ENCODE measurements around the gene BCKDHA.
A peak's percentile ranks its signal among the peaks of the same experiment; 100 is the strongest.
"Not testable (repeated sequence)": the region's sequence is repeated elsewhere in the genome, so short reads cannot be mapped to it uniquely, and the experiment has no call there.

The BCKDHA gene

DNA sequence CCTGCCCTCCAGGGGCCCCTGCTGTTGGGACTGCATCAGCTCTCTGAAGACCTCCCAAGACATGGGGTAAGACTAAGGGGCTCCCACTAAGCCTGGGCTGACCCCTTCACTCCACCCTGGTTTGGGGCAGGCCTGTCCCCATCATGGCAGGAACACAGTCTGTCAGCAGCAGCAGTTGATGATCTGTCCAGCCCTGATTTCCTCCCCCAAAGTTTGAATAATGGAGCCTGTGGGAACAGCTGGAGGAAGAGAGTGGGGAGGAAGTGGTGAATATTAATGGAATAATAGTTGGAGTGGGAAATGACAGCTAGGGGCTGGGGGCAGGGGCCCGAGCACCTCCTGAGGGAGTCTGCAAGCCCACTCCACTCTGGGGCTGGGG is 30.9 kb downstream of the BCKDHA start:
- Mint-ChIP-seq H3K36me3 (ENCODE audit: low read depth) (peaks cover 89% of the 10 kb centered on the region), H3K9me3 (no peaks in the 10 kb centered on the region), H3K27me3 (no peaks in the 10 kb centered on the region), H3K27ac (peak overlapping the region; percentile 92), H3K4me3 (peak overlapping the region; percentile 11), H3K4me1 (ENCODE audit: low read depth) (peaks cover 63% of the 10 kb centered on the region)
- intact Hi-C loops (cut with micrococcal nuclease), result loop anchor here (10.0 kb wide), 1 partner anchor 74 kb away; the partner anchor contains the start of gene TGFB1

- intact Hi-C loops (cut with micrococcal nuclease), result loop anchor here (5.0 to 10.0 kb wide), 2 partner anchors 34 to 106 kb away; partner anchors contain the start of genes BCKDHA and EXOSC5
- no peaks in the 10 kb centered on the region for H3K27me3 Mint-ChIP-seq
- peaks cover 78% of the 10 kb centered on the region for H3K36me3 Mint-ChIP-seq (ENCODE audit: low read depth)
- H3K27ac Mint-ChIP-seq, result peak overlapping the region; percentile 54
- H3K9me3 Mint-ChIP-seq, result no peaks in the 10 kb centered on the region
- peaks cover 56% of the 10 kb centered on the region for H3K4me1 Mint-ChIP-seq (ENCODE audit: low read depth)
- H3K4me3 Mint-ChIP-seq, result no peak overlapping the region
These were observed 33.3 kb downstream of the BCKDHA start for GRCh38 chr19:41430922-41431321.

DNA sequence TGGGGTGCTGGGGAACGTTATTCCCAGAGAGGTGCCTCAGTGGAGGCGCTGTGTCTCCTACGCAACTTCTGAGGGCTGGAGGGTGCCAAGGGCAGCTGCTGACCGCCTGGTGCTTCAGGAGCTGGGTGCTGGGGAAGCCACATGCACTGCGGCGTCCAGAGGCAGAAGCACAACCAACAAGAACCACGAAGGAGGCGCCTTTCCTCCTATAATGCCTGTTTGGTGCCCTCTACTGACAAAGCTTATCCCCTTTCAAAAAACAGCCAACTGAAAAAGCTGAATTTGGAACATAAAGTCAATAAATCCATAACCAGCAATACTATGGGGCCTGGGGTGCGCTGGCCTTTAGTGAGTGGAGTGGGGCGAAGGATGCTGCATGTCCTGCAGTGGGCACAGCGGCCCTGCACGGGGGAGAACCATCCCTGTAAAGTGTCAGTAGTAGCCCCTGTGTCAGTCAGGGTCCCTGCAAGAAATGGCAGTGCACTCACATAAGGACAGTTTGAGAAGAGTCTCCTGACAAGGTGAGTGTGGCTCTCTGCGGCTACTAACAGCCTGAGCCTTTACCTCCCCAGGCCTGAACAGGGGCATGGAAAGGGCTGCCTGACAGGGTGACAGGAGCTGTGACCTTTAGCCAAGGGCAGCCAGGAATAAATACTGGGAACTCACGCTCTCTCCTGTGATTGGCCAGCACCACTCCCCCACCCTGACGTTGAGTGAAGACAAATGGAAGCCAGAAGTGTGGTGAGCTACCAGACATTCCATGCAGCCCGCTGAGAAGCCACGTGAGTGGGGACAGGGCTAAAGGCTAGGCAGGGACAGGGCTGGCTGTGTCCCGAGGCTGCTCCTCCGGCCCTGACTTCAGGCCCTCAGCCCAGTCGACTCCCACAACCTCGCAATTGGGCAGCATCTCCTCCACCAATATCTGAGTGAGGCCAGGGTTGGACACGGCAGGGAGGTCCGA is 34.1 kb downstream of the BCKDHA start:
- Mint-ChIP-seq H3K9me3 (no peaks in the 10 kb centered on the region), H3K27me3 (no peaks in the 10 kb centered on the region), H3K4me1 (ENCODE audit: low read depth) (peaks cover 52% of the 10 kb centered on the region), H3K27ac (peak overlapping the region; percentile 54), H3K36me3 (ENCODE audit: low read depth) (peaks cover 78% of the 10 kb centered on the region), H3K4me3 (no peak overlapping the region)
- intact Hi-C loops (cut with micrococcal nuclease), result loop anchor here (5.0 to 10.0 kb wide), 2 partner anchors 34 to 107 kb away; partner anchors contain the start of genes BCKDHA and EXOSC5

GRCh38 chr19:41433171-41433570 is 35.6 kb downstream of the BCKDHA start:
- H3K4me3 Mint-ChIP-seq, result no peak overlapping the region
- no peaks in the 10 kb centered on the region for H3K27me3 Mint-ChIP-seq
- peaks cover 87% of the 10 kb centered on the region for H3K36me3 Mint-ChIP-seq (ENCODE audit: low read depth)
- no peaks in the 10 kb centered on the region for H3K9me3 Mint-ChIP-seq
- H3K27ac Mint-ChIP-seq, result no peak overlapping the region
- H3K4me1 Mint-ChIP-seq (ENCODE audit: low read depth), result peaks cover 40% of the 10 kb centered on the region
- intact Hi-C loops (cut with micrococcal nuclease), result loop anchor here (5.0 to 10.0 kb wide), 2 partner anchors 36 to 108 kb away; partner anchors contain the start of genes BCKDHA and EXOSC5

GRCh38 chr19:41434450-41434849 is 36.8 kb downstream of the BCKDHA start:
- Mint-ChIP-seq H3K36me3 (ENCODE audit: low read depth) (peaks cover 82% of the 10 kb centered on the region), H3K27me3 (no peaks in the 10 kb centered on the region), H3K4me1 (ENCODE audit: low read depth) (peaks cover 34% of the 10 kb centered on the region), H3K4me3 (no peak overlapping the region), H3K9me3 (no peaks in the 10 kb centered on the region), H3K27ac (peak overlapping the region; percentile 49)
- intact Hi-C loops (cut with micrococcal nuclease), result loop anchor here (5.0 to 10.0 kb wide), 2 partner anchors 37 to 110 kb away; partner anchors contain the start of genes BCKDHA and EXOSC5

DNA sequence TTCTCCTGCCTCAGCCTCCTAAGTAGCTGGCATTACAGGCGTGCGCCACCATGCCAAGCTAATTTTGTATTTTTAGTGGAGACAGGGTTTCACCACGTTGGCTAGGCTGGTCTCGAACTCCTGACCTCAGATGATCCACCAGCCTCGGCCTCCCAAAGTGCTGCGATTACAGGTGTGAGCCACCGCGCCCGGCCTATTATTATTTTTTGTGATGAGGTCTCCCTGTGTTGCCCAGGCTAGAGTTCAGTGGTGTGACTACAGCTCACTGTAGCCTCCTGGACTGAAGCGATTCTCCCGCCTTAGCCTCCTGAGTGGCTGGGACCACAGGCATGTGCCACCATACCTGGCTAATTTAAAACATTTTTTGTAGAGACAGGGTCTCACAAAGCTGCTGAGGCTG is 37.8 kb downstream of the BCKDHA start:
- peaks cover 73% of the 10 kb centered on the region for H3K36me3 Mint-ChIP-seq (ENCODE audit: low read depth)
- not testable (repeated sequence) for H3K4me3 Mint-ChIP-seq, H3K27me3 Mint-ChIP-seq, H3K9me3 Mint-ChIP-seq, H3K27ac Mint-ChIP-seq
- peaks cover 34% of the 10 kb centered on the region for H3K4me1 Mint-ChIP-seq (ENCODE audit: low read depth)
- intact Hi-C loops (cut with micrococcal nuclease), result loop anchor here (10.0 kb wide), 1 partner anchor 111 kb away; no protein-coding TSS in a partner anchor

GRCh38 chr19:41435936-41436673 is 38.5 kb downstream of the BCKDHA start:
- no peaks in the 10 kb centered on the region for H3K27me3 Mint-ChIP-seq
- no peak overlapping the region for H3K27ac Mint-ChIP-seq
- H3K36me3 Mint-ChIP-seq (ENCODE audit: low read depth), result peaks cover 66% of the 10 kb centered on the region
- H3K4me3 Mint-ChIP-seq, result no peak overlapping the region
- intact Hi-C loops (cut with micrococcal nuclease), result loop anchor here (10.0 kb wide), 1 partner anchor 111 kb away; no protein-coding TSS in a partner anchor
- no peaks in the 10 kb centered on the region for H3K9me3 Mint-ChIP-seq
- H3K4me1 Mint-ChIP-seq (ENCODE audit: low read depth), result peaks cover 30% of the 10 kb centered on the region

GRCh38 chr19:41436674-41436951 is 39.0 kb downstream of the BCKDHA start:
- intact Hi-C loops (cut with micrococcal nuclease), result loop anchor here (10.0 kb wide), 1 partner anchor 112 kb away; no protein-coding TSS in a partner anchor
- Mint-ChIP-seq H3K9me3 (no peaks in the 10 kb centered on the region), H3K4me3 (no peak overlapping the region), H3K27me3 (no peaks in the 10 kb centered on the region), H3K4me1 (ENCODE audit: low read depth) (peaks cover 29% of the 10 kb centered on the region), H3K27ac (no peak overlapping the region), H3K36me3 (ENCODE audit: low read depth) (peaks cover 61% of the 10 kb centered on the region)

- no peaks in the 10 kb centered on the region for H3K9me3 Mint-ChIP-seq
- H3K27me3 Mint-ChIP-seq, result no peaks in the 10 kb centered on the region
- peaks cover 30% of the 10 kb centered on the region for H3K4me1 Mint-ChIP-seq (ENCODE audit: low read depth)
- H3K4me3 Mint-ChIP-seq, result no peak overlapping the region
- H3K27ac Mint-ChIP-seq, result no peak overlapping the region
- intact Hi-C loops (cut with micrococcal nuclease), result loop anchor here (2.0 to 10.0 kb wide), 2 partner anchors 73 to 113 kb away; partner anchors contain the start of gene B9D2
- peaks cover 47% of the 10 kb centered on the region for H3K36me3 Mint-ChIP-seq (ENCODE audit: low read depth)
These were observed 40.4 kb downstream of the BCKDHA start for GRCh38 chr19:41437944-41438574.

- intact Hi-C loops (cut with micrococcal nuclease), result loop anchor here (2.0 to 10.0 kb wide), 2 partner anchors 75 to 115 kb away; partner anchors contain the start of gene B9D2
- peaks cover 32% of the 10 kb centered on the region for H3K36me3 Mint-ChIP-seq (ENCODE audit: low read depth)
- H3K4me3 Mint-ChIP-seq, result no peak within 1 kb of the TSS
- H3K27me3 Mint-ChIP-seq, result no peaks in the 10 kb centered on the region
- H3K4me1 Mint-ChIP-seq (ENCODE audit: low read depth), result peaks cover 37% of the 10 kb centered on the region
- H3K9me3 Mint-ChIP-seq, result no peaks in the 10 kb centered on the region
- H3K27ac Mint-ChIP-seq, result peak within 1 kb of the TSS; percentile 4
These were observed 42.0 kb downstream of the BCKDHA start, which contains the start of gene DMAC2 for GRCh38 chr19:41439441-41440222. Gene DMAC2 (minus strand): TSS chr19:41439912. CDS start chr19:41439899, 13 bp downstream.

DNA sequence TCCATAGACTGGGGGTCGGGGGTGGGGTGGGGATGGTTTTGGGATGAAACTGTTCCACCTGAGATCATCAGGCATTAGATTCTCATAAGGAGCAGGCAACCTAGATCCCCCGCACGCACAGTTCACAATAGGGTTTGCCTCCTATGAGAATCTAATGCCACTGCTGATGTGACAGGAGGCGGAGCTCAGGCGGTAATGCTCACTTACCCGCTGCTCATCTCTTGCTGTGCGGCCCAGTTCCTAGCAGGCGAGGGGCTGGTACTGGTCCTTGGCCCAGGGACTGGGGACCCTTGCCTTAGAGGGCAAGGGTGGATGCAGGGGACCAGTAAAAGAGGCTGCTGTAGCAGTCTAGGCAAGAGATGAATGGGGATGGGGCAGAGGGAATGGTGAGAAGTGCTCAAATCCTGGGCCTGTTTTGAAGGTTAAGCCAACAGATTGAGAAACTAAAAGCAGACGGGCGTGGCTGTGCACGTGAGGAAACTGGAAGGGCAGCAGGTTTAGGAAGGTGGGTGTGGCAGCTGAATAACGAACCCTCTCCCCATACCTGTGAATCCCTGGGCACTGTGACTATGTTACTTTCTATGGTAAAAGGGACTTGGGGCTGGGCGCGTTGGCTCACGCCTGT is 43.8 kb downstream of the BCKDHA start:
- no peak overlapping the region for H3K4me3 Mint-ChIP-seq
- peaks cover 30% of the 10 kb centered on the region for H3K4me1 Mint-ChIP-seq (ENCODE audit: low read depth)
- intact Hi-C loops (cut with micrococcal nuclease), result no loop called here
- no peak overlapping the region for H3K27ac Mint-ChIP-seq
- peaks cover 1% of the 10 kb centered on the region for H3K27me3 Mint-ChIP-seq
- no peaks in the 10 kb centered on the region for H3K9me3 Mint-ChIP-seq
- H3K36me3 Mint-ChIP-seq (ENCODE audit: low read depth), result peaks cover 23% of the 10 kb centered on the region

- Mint-ChIP-seq H3K27ac (peak within 1 kb of the TSS; percentile 5), H3K4me3 (no peak within 1 kb of the TSS), H3K36me3 (ENCODE audit: low read depth) (peaks cover 11% of the 10 kb centered on the region), H3K9me3 (no peaks in the 10 kb centered on the region), H3K4me1 (ENCODE audit: low read depth) (peaks cover 28% of the 10 kb centered on the region), H3K27me3 (peaks cover 8% of the 10 kb centered on the region)
- intact Hi-C loops (cut with micrococcal nuclease), result no loop called here
These were observed 45.1 kb downstream of the BCKDHA start, which contains the start of gene ERICH4 for GRCh38 chr19:41442473-41443355. Gene ERICH4 (plus strand): TSS chr19:41443156. CDS start chr19:41443170, 14 bp downstream.

Measured in dendritic cell treated with granulocyte-macrophage colony-stimulating factor and Interleukin-4, amounts not matched to agents 40 ng/mL and 50 ng/mL, for 4 days (primary cell).